Endothelial cell of umbilical vein (primary cell): ENCODE data around the gene TACR1. TPM values are rescaled to one million over a fixed set of nuclear protein-coding genes. Genes with fewer than 3 reads are reported as not detected.
A peak's percentile ranks its signal among the peaks of the same experiment; 100 is the strongest.

Experiments
- BruUV-seq: library from RNA; stranded (reverse); fragments of 400-500 nt; replicated peaks from 2 replicates; lab custom pipeline; 2021; lab: Mats Ljungman, UMichigan
- CTCF ChIA-PET: fragments of 300-600, 350-600 bp; sonication (Branson Sonifier 250); formaldehyde crosslinking; loops from one replicate; lab custom pipeline; 2021; ENCODE audit warnings: antibody characterized with exemption, inconsistent platforms; lab: Charles Lee
- POLR2A ChIA-PET: fragments of 300-600, 350-600 bp; sonication (Branson Sonifier 250); formaldehyde crosslinking; loops from one replicate; lab custom pipeline; 2021; ENCODE audit warnings: antibody characterized with exemption, inconsistent platforms; lab: Charles Lee
- DNase-seq: peaks from one replicate; pipeline ENCODE4 v3.0.0-alpha.2; 2011; ENCODE audit warnings: low read depth, low spot score
- FAIRE-seq: peaks from 2 replicates; lab custom pipeline; 2011; peaks lifted over from hg19 to GRCh38; lab: Jason Lieb, UNC
- H2AFZ ChIP-seq: 2 replicates; pipeline ENCODE4 v1.6.0; 2012; ENCODE audit warnings: low read depth, low read length, control low read depth, inconsistent platforms
- H3K27ac ChIP-seq: 2 replicates; pipeline ENCODE4 v1.5.1; 2011; ENCODE audit warnings: low read depth, mild to moderate bottlenecking, control low read depth, low read length, moderate library complexity; ENCODE audit not compliant: insufficient read depth
- H3K27me3 ChIP-seq, 2 experiments: 2 replicates each; pipeline versions ENCODE4 v1.6.0 to v1.6.1; 2011; ENCODE audit warnings: low read length in 2 of 2, mixed read lengths in 1 of 2; ENCODE audit not compliant: control insufficient read depth in 2 of 2, insufficient read depth in 2 of 2
- H3K36me3 ChIP-seq, 2 experiments: 2 replicates in 1 of 2; 3 replicates in 1 of 2; pipeline ENCODE4 v1.5.1; 2011; ENCODE audit warnings: low read length in 2 of 2, mild to moderate bottlenecking in 1 of 2, moderate library complexity in 1 of 2; ENCODE audit not compliant: control insufficient read depth in 2 of 2, insufficient read depth in 2 of 2; ENCODE audit errors: extremely low read depth in 1 of 2
- H3K4me1 ChIP-seq: 3 replicates; pipeline ENCODE4 v1.5.1; 2011; ENCODE audit warnings: mild to moderate bottlenecking, low read length; ENCODE audit not compliant: control insufficient read depth, insufficient read depth; ENCODE audit errors: extremely low read depth
- H3K4me2 ChIP-seq: 2 replicates; pipeline ENCODE4 v1.6.1; 2011; ENCODE audit warnings: low read length, control low read depth, mixed read lengths; ENCODE audit not compliant: insufficient read depth
- H3K4me3 ChIP-seq, 3 experiments: fragments of 200-600 bp in 1 of 3; sonication (generic), shearing (Covaris generic) in 1 of 3; replicated peaks in 1 of 3; 2 replicates each; pipeline ENCODE4 v1.5.1; 2011 to 2016; ENCODE audit warnings: control low read depth in 3 of 3, low read length in 3 of 3, mild to moderate bottlenecking in 2 of 3, inconsistent platforms in 1 of 3, low read depth in 1 of 3, moderate library complexity in 1 of 3; ENCODE audit not compliant: insufficient read depth in 1 of 3
- H3K79me2 ChIP-seq: 2 replicates; pipeline ENCODE4 v1.6.0; 2012; ENCODE audit warnings: low read length, inconsistent platforms; ENCODE audit not compliant: control insufficient read depth, insufficient read depth
- H3K9ac ChIP-seq: replicated peaks from 2 replicates; pipeline ENCODE3; 2011; ENCODE audit warnings: low read length, control low read depth; ENCODE audit not compliant: insufficient read depth; ENCODE audit errors: extremely low read depth
- H3K9me1 ChIP-seq: replicated peaks from 3 replicates; pipeline ENCODE4 v1.6.0; 2011; ENCODE audit warnings: mild to moderate bottlenecking, low read length; ENCODE audit not compliant: control insufficient read depth, insufficient read depth; ENCODE audit errors: extremely low read depth
- H3K9me3 ChIP-seq: replicated peaks from 2 replicates; pipeline ENCODE4 v1.5.1; 2012; ENCODE audit warnings: low read length, inconsistent platforms; ENCODE audit not compliant: control insufficient read depth, insufficient read depth
- H4K20me1 ChIP-seq: replicated peaks from 2 replicates; pipeline ENCODE3; 2011; ENCODE audit warnings: mild to moderate bottlenecking, low read length; ENCODE audit not compliant: control insufficient read depth, insufficient read depth; ENCODE audit errors: extremely low read depth
- EZH2 ChIP-seq: IDR thresholded peaks from 2 replicates; pipeline ENCODE4 v1.6.1; 2012; ENCODE audit warnings: borderline replicate concordance, low read depth, mild to moderate bottlenecking, moderate library complexity, low read length, inconsistent platforms; ENCODE audit not compliant: severe bottlenecking
- FOS ChIP-seq: IDR thresholded peaks from 2 replicates; pipeline ENCODE4 v1.6.1; 2011; ENCODE audit warnings: mild to moderate bottlenecking, low read length, moderate library complexity, borderline replicate concordance; ENCODE audit not compliant: insufficient read depth
- GATA2 ChIP-seq: IDR thresholded peaks from 2 replicates; pipeline ENCODE4 v1.7.0; 2011; ENCODE audit warnings: low read depth, mild to moderate bottlenecking, moderate library complexity, mixed read lengths, low read length; ENCODE audit not compliant: insufficient read length, insufficient read depth
- JUN ChIP-seq: IDR thresholded peaks from 2 replicates; pipeline ENCODE4 v1.6.1; 2011; ENCODE audit warnings: borderline replicate concordance, low read depth; ENCODE audit not compliant: insufficient read length, insufficient read depth
- MYC ChIP-seq: IDR thresholded peaks from one replicate; pipeline ENCODE4 v1.6.1; 2011; ENCODE audit warnings: mild to moderate bottlenecking, low read depth, low read length
- POLR2A ChIP-seq: IDR thresholded peaks from 2 replicates; pipeline ENCODE4 v1.6.1; 2012; ENCODE audit warnings: low read depth, mild to moderate bottlenecking, control low read depth, low read length
- POLR2AphosphoS5 ChIP-seq: IDR thresholded peaks from 2 replicates; pipeline ENCODE4 v1.6.1; 2012; ENCODE audit warnings: low read depth, mild to moderate bottlenecking, control low read depth, low read length, moderate library complexity; ENCODE audit not compliant: insufficient read depth
- dilution Hi-C: fragments of 300-500 bp; cut with MboI; formaldehyde crosslinking; loops from one replicate; pipeline ENCODE4 v1.15.0; 2019; ENCODE audit warnings: low sequenced_read_pairs; ENCODE audit not compliant: extremely low pct_ligation_motif_present
- intact Hi-C: fragments of 100-400 bp; cut with micrococcal nuclease; formaldehyde crosslinking; loops from one replicate; pipeline ENCODE4 v1.10.0; 2022
- polyA plus RNA-seq, 4 experiments: library from polyadenylated mRNA; depleted of rRNA in 3 of 4; stranded (reverse) in 3 of 4; unstranded in 1 of 4; fragments of >200 nt; gene quantifications; 2 replicates each; pipeline versions ENCODE4 v1.2.1 to v1.2.3, GENCODE V29; 2011 to 2012; ENCODE audit warnings: missing spikeins in 1 of 4
- total RNA-seq: library from RNA; stranded (reverse); gene quantifications from 2 replicates; pipeline ENCODE4 v1.2.3, GENCODE V29; 2021
- TF ChIP-seq, protein P1 (sequence below), 2 donors: IDR thresholded peaks; 1 replicate in 1 of 2; 2 replicates in 1 of 2; pipeline ENCODE4 v1.5.1; 2011; ENCODE audit warnings: low read length in 2 of 2, mild to moderate bottlenecking in 2 of 2, moderate library complexity in 2 of 2, control low read depth in 1 of 2, inconsistent platforms in 1 of 2, low read depth in 1 of 2; ENCODE audit not compliant: insufficient read depth in 1 of 2; ENCODE audit errors: extremely low read depth in 1 of 2
- TF ChIP-seq, protein P2 (sequence below): IDR thresholded peaks from 2 replicates; pipeline ENCODE4 v1.6.1; 2011; ENCODE audit not compliant: insufficient read depth, insufficient read length

Gene TACR1
- total and polyA plus RNA-seq, 2 donors (not counting 3 experiments of a cell fraction or from before 2014, with no cell fraction given): not detected

DNA sequence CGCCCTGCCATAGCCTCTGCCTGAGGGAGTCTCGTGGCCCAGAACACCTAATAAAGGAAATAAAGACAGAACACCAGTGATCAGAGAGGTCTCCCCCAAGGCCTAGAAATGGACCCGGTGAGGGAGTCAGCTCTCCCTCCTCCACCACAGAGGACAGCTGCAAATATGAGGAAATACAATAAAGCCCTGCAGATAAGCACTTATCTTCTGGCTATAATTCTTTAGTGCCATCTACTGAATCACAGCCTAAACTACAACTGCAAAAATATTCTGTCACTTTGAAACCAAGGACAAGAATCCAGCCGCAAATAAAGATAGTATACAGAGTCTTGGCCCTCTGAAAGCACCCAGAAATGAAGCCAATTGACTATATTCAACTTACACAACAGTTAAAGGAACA, 42.4 kb upstream of the TACR1 start:
- H3K4me1 ChIP-seq: no peaks in the 10 kb centered on the region
- ChIA-PET CTCF (interaction anchor here (0.7 to 4.4 kb wide), 12 partner anchors 8 to 553 kb away, joined by 3 to 41 read pairs (median 4); no protein-coding TSS in a partner anchor), POLR2A (no interaction called here)
- H3K36me3 ChIP-seq: no peaks in the 10 kb centered on the region
- no peaks in the 10 kb centered on the region for H3K9me1 ChIP-seq
- no TSS peak for BruUV-seq
- no peak overlapping the region for H3K4me2 ChIP-seq
- H4K20me1 ChIP-seq: no peaks in the 10 kb centered on the region
- dilution Hi-C loops: no loop called here
- no peak overlapping the region for H3K4me3 ChIP-seq
- no peaks in the 10 kb centered on the region for H3K79me2 ChIP-seq
- no peak for FAIRE-seq
- TF ChIP-seq EZH2: no peak
- TF ChIP-seq, protein P1, sequence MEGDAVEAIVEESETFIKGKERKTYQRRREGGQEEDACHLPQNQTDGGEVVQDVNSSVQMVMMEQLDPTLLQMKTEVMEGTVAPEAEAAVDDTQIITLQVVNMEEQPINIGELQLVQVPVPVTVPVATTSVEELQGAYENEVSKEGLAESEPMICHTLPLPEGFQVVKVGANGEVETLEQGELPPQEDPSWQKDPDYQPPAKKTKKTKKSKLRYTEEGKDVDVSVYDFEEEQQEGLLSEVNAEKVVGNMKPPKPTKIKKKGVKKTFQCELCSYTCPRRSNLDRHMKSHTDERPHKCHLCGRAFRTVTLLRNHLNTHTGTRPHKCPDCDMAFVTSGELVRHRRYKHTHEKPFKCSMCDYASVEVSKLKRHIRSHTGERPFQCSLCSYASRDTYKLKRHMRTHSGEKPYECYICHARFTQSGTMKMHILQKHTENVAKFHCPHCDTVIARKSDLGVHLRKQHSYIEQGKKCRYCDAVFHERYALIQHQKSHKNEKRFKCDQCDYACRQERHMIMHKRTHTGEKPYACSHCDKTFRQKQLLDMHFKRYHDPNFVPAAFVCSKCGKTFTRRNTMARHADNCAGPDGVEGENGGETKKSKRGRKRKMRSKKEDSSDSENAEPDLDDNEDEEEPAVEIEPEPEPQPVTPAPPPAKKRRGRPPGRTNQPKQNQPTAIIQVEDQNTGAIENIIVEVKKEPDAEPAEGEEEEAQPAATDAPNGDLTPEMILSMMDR (IDR thresholded peaks at IDR 0.05; ENCODE audit: extremely low read depth in 1 of 2, insufficient read depth in 1 of 2, low read depth in 1 of 2, low read length in 2 of 2): peak; percentile 13 to 25
- DNase-seq: peak; percentile 8
- no peak overlapping the region for H3K27ac ChIP-seq
- H3K27me3 ChIP-seq: no peaks in the 10 kb centered on the region
- intact Hi-C loops: loop anchor here (1.0 to 2.0 kb wide), 2 partner anchors 176 to 323 kb away; no protein-coding TSS in a partner anchor
- H2AFZ ChIP-seq: no peak overlapping the region
- no peaks in the 10 kb centered on the region for H3K9me3 ChIP-seq
- H3K9ac ChIP-seq: no peak overlapping the region

DNA sequence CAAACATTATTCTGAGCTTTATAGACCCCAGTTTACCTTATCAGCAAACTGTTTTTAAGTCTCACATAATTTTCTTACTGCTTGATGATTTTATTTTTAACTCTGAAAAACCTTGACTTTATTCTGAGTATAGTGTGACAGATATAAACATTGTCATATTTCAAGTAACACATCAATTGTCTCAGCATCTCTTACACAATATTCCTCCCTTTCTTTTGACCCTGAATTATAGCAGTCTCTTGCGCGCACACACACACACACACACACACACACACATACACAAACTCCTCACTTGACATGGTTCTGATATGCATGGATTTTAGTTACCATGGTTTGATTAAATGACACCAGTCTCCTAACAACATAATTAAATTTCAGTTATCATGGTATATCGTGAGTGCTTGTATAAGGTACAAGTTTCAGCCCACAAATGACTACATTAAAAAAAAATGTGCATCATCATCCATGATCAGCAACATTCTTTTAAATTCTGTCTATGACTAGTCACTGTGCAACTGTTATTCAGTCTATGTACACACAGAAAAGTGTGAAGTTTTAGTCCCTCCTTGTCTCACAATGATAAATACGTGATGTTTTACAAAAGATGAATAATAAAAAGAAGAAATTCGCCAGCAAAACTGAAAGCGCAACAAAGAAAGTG, 39.5 kb upstream of the TACR1 start:
- Histone ChIP-seq H3K9me1 (no peaks in the 10 kb centered on the region), H3K27me3 (no peaks in the 10 kb centered on the region), H3K36me3 (no peaks in the 10 kb centered on the region), H3K4me3 (no peak overlapping the region), H3K27ac (no peak overlapping the region), H3K9ac (no peak overlapping the region), H3K4me1 (no peaks in the 10 kb centered on the region), H2AFZ (no peak overlapping the region), H4K20me1 (no peaks in the 10 kb centered on the region), H3K9me3 (no peaks in the 10 kb centered on the region), H3K79me2 (no peaks in the 10 kb centered on the region), H3K4me2 (no peak overlapping the region)
- ChIA-PET CTCF (no interaction called here), POLR2A (no interaction called here)
- BruUV-seq: no TSS peak
- intact Hi-C loops (no loop called here), dilution Hi-C loops (no loop called here)
- DNase-seq (no peak), FAIRE-seq (no peak)
- TF ChIP-seq MYC (no peak), POLR2A (no peak), JUN (no peak), GATA2 (no peak), POLR2AphosphoS5 (no peak), FOS (no peak)
- TF ChIP-seq, protein P2, sequence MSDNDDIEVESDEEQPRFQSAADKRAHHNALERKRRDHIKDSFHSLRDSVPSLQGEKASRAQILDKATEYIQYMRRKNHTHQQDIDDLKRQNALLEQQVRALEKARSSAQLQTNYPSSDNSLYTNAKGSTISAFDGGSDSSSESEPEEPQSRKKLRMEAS: no peak
- TF ChIP-seq, protein P1 (IDR thresholded peaks at IDR 0.05; ENCODE audit: extremely low read depth in 1 of 2, insufficient read depth in 1 of 2, low read depth in 1 of 2, low read length in 2 of 2): no peak
